Panc1 (cell line): ENCODE data around the gene ITGA3. TPM values are rescaled to one million over a fixed set of nuclear protein-coding genes. Genes with fewer than 3 reads are reported as not detected.
"Not testable (repeated sequence)": the region's sequence is repeated elsewhere in the genome, so short reads cannot be mapped to it uniquely, and the experiment has no call there.

Experiments
- ATAC-seq: fragments of 200-7000 bp; cut with Tn5 transposase; 2 replicates; pipeline ENCODE4 v1.9.1; 2020; ENCODE audit warnings: mild to moderate bottlenecking, moderate library complexity
- BruUV-seq: library from RNA; stranded (reverse); fragments of 400-500 nt; replicated peaks from 2 replicates; lab custom pipeline; 2021; lab: Mats Ljungman, UMichigan
- CTCF ChIA-PET: fragments of 300-600 bp; sonication (Branson Sonifier 250); formaldehyde crosslinking; loops from one replicate; lab custom pipeline; 2022; ENCODE audit warnings: antibody characterized with exemption; lab: Charles Lee
- POLR2A ChIA-PET: fragments of 300-600 bp; sonication (Branson Sonifier 250); formaldehyde crosslinking; loops from one replicate; lab custom pipeline; 2022; ENCODE audit warnings: antibody characterized with exemption; lab: Charles Lee
- DNase-seq: peaks from one replicate; pipeline ENCODE4 v3.0.0-alpha.2; 2010; ENCODE audit warnings: low read depth, low spot score
- H3K27ac ChIP-seq: 2 replicates; pipeline ENCODE4 v1.5.1; 2011; ENCODE audit warnings: mild to moderate bottlenecking, low read length, inconsistent platforms
- H3K27me3 ChIP-seq: fragments of 200-500 bp; sonication (Bioruptor generic); 2 replicates; pipeline ENCODE4 v1.6.0; 2014; ENCODE audit warnings: low read length, inconsistent platforms; ENCODE audit not compliant: control insufficient read depth, insufficient read depth
- H3K36me3 ChIP-seq: fragments of 200-500 bp; sonication (Bioruptor generic); 2 replicates; pipeline ENCODE4 v1.5.1; 2014; ENCODE audit warnings: inconsistent platforms, mild to moderate bottlenecking, low read length, moderate library complexity; ENCODE audit not compliant: control insufficient read depth, insufficient read depth
- H3K4me1 ChIP-seq: 2 replicates; pipeline ENCODE4 v1.5.1; 2011; ENCODE audit warnings: inconsistent platforms, mild to moderate bottlenecking, low read length, moderate library complexity; ENCODE audit not compliant: control insufficient read depth, insufficient read depth
- H3K4me3 ChIP-seq, 2 experiments: 2 replicates each; pipeline ENCODE4 v1.5.1; 2011 to 2012; ENCODE audit warnings: low read depth in 2 of 2, low read length in 2 of 2, mild to moderate bottlenecking in 2 of 2, inconsistent platforms in 1 of 2, moderate library complexity in 1 of 2
- H3K9me3 ChIP-seq: fragments of 200-500 bp; sonication (Bioruptor generic); 2 replicates; pipeline ENCODE4 v1.5.1; 2014; ENCODE audit warnings: low read depth, mild to moderate bottlenecking, inconsistent platforms, low read length, moderate library complexity; ENCODE audit not compliant: control insufficient read depth, insufficient read depth
- POLR2AphosphoS5 ChIP-seq: IDR thresholded peaks from 2 replicates; pipeline ENCODE4 v1.6.1; 2012; ENCODE audit warnings: mild to moderate bottlenecking, low read depth, low read length, moderate library complexity
- REST ChIP-seq, 2 experiments: IDR thresholded peaks; 2 replicates each; pipeline ENCODE4 v1.6.1; 2011 to 2012; ENCODE audit warnings: low read depth in 2 of 2, control low read depth in 1 of 2, low read length in 1 of 2, mild to moderate bottlenecking in 1 of 2, moderate library complexity in 1 of 2; ENCODE audit not compliant: insufficient read depth in 1 of 2
- SIN3A ChIP-seq: IDR thresholded peaks from 2 replicates; pipeline ENCODE4 v1.6.1; 2012; ENCODE audit warnings: low read depth, mild to moderate bottlenecking, low read length, moderate library complexity, borderline replicate concordance; ENCODE audit not compliant: insufficient read depth
- TCF7L2 ChIP-seq: IDR thresholded peaks from 2 replicates; pipeline ENCODE4 v1.6.1; 2011; ENCODE audit warnings: mild to moderate bottlenecking, low read depth, low read length, inconsistent platforms
- in situ Hi-C: cut with HindIII; loops from 2 replicates; pipeline ENCODE4 v1.10.0; 2016; ENCODE audit warnings: low sequenced_read_pairs, low pct_unique_long_range_greater_than_20kb
- intact Hi-C: fragments of 100-400 bp; cut with micrococcal nuclease; formaldehyde crosslinking; loops from one replicate; pipeline ENCODE4 v1.10.0; 2022; ENCODE audit not compliant: unreplicated experiment
- total RNA-seq: library from RNA; stranded (reverse); gene quantifications from one replicate; pipeline ENCODE4 v1.2.1, GENCODE V29; 2021; ENCODE audit not compliant: unreplicated experiment
- TF ChIP-seq, protein P1 (sequence below): fragments of 450-650 bp; IDR thresholded peaks from 2 replicates; pipeline ENCODE4 v1.5.1; 2017; ENCODE audit warnings: mild to moderate bottlenecking

Gene ITGA3
- total RNA-seq, 1 experiment from 2014 or later: 439 TPM

GRCh38 chr17:50059759-50060273 is 3.9 kb downstream of the ITGA3 start:
- H3K27ac ChIP-seq: peak overlapping the region; percentile 99
- H3K4me1 ChIP-seq: peaks cover 74% of the 10 kb centered on the region
- in situ Hi-C loops: no loop called here
- TF ChIP-seq REST (IDR thresholded peaks at IDR 0.05; ENCODE audit: insufficient read depth in 1 of 2, low read depth in 2 of 2, low read length in 1 of 2) (no peak), SIN3A (no peak), POLR2AphosphoS5 (no peak), TCF7L2 (no peak)
- TF ChIP-seq, protein P1, sequence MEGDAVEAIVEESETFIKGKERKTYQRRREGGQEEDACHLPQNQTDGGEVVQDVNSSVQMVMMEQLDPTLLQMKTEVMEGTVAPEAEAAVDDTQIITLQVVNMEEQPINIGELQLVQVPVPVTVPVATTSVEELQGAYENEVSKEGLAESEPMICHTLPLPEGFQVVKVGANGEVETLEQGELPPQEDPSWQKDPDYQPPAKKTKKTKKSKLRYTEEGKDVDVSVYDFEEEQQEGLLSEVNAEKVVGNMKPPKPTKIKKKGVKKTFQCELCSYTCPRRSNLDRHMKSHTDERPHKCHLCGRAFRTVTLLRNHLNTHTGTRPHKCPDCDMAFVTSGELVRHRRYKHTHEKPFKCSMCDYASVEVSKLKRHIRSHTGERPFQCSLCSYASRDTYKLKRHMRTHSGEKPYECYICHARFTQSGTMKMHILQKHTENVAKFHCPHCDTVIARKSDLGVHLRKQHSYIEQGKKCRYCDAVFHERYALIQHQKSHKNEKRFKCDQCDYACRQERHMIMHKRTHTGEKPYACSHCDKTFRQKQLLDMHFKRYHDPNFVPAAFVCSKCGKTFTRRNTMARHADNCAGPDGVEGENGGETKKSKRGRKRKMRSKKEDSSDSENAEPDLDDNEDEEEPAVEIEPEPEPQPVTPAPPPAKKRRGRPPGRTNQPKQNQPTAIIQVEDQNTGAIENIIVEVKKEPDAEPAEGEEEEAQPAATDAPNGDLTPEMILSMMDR: no peak
- H3K27me3 ChIP-seq: no peaks in the 10 kb centered on the region
- ChIA-PET POLR2A (interaction anchor here (0.6 kb wide), 1 partner anchor 8 kb away, joined by 6 read pairs; no protein-coding TSS in a partner anchor), CTCF (interaction anchor here (0.6 kb wide), 1 partner anchor 140 kb away, joined by 12 read pairs; no protein-coding TSS in a partner anchor)
- DNase-seq (no peak), ATAC-seq (no peak)
- peaks cover 8% of the 10 kb centered on the region; the same call in 1 of the 2 replicates for H3K36me3 ChIP-seq
- H3K4me3 ChIP-seq: peak overlapping the region; percentile 63 to 99
- H3K9me3 ChIP-seq: no peaks in the 10 kb centered on the region
- no TSS peak for BruUV-seq
- intact Hi-C loops: no loop called here

GRCh38 chr17:50060951-50061712 is 5.2 kb downstream of the ITGA3 start:
- POLR2A ChIA-PET: interaction anchor here (0.6 to 0.7 kb wide), 3 partner anchors 30 to 59 kb away, joined by 3 to 15 read pairs (median 3); no protein-coding TSS in a partner anchor
- H3K4me3 ChIP-seq: peak overlapping the region in 1 of 2 experiments; percentile 99; a peak in 3 of 4 replicates
- no TSS peak for BruUV-seq

DNA sequence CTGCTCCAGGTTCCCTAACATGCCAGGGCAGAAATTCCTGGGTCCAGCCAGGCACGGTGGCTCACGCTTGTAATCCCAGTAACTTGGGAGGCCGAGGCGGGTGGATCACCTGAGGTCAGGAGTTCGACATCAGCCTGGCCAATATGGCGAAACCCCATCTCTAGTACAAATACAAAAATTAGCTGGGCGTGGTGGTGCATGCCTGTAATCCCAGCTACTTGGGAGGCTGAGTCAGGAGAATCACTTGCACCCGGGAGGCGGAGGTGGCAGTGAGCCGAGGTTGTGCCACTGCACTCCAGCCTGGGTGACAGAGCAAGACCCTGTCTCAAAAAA is 5.8 kb downstream of the ITGA3 start:
- not testable (repeated sequence) for ATAC-seq
- H3K4me3 ChIP-seq: peak overlapping the region in 1 of 2 experiments; percentile 99; a peak in 2 of 4 replicates

More at GRCh38 chr17:50060951-50061712, 5.2 kb downstream of the ITGA3 start:
- H3K36me3 ChIP-seq: peaks cover 11% of the 10 kb centered on the region
- TF ChIP-seq POLR2AphosphoS5: no peak
- TF ChIP-seq TCF7L2: no peak
- peak overlapping the region; percentile 99 for H3K27ac ChIP-seq
- in situ Hi-C loops: no loop called here
- H3K4me1 ChIP-seq: peaks cover 82% of the 10 kb centered on the region
- CTCF ChIA-PET: interaction anchor here (0.7 to 1.4 kb wide), 2 partner anchors 17 to 65 kb away, joined by 3 to 4 read pairs; no protein-coding TSS in a partner anchor
- no peaks in the 10 kb centered on the region for H3K9me3 ChIP-seq
- DNase-seq (no peak), ATAC-seq (no peak)
- intact Hi-C loops: no loop called here
- no peaks in the 10 kb centered on the region for H3K27me3 ChIP-seq

More for the DNA sequence above, 5.8 kb downstream of the ITGA3 start:
- intact Hi-C loops, BruUV-seq, H3K27me3 ChIP-seq, POLR2A ChIA-PET, in situ Hi-C loops, DNase-seq, H3K9me3 ChIP-seq, H3K36me3 ChIP-seq: not testable (repeated sequence)
- peaks cover 87% of the 10 kb centered on the region for H3K4me1 ChIP-seq
- H3K27ac ChIP-seq: peak overlapping the region; percentile 99
- CTCF ChIA-PET: interaction anchor here (0.7 to 1.4 kb wide), 3 partner anchors 11 to 65 kb away, joined by 3 to 4 read pairs (median 4); no protein-coding TSS in a partner anchor
